ENCODE data around the gene HSFX3.
"Not testable (repeated sequence)": the region's sequence is repeated elsewhere in the genome, so short reads cannot be mapped to it uniquely, and the experiment has no call there.

DNA sequence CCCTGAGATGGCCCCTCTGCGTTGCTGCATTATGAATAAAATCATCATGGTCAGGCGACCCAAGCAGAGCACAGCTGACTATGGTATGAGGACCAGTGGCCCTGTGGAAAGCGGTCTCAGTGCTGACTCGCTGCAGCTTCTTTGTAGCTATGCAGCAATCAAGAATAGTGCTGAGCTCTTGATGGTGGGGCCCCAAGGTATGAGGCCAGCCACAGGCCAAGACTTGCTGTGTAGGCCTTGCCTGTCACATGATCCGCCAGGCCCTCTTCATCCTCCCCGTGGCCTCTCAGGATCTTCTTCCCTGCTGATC is 2.2 kb upstream of the HSFX3 start:
- not testable (repeated sequence) for TF ChIP-seq CTCF (IDR thresholded peaks at IDR 0.05; ENCODE audit: low read length); EZH2phosphoT487 (IDR thresholded peaks at IDR 0.05; ENCODE audit: low read length); EZH2 (optimal IDR thresholded peaks at IDR 0.05; ENCODE audit: low read depth, low read length)

Measured in MM.1S (cell line).